HCT116 (cell line): ENCODE data around the gene VEGFA. TPM values are rescaled to one million over a fixed set of nuclear protein-coding genes. Genes with fewer than 3 reads are reported as not detected.

Experiments used
- ATAC-seq: fragments of 200-7000 bp; cut with Tn5 transposase; 2 replicates; pipeline ENCODE4 v1.9.1; 2020; ENCODE audit warnings: mild to moderate bottlenecking, moderate library complexity
- BruUV-seq: library from RNA; stranded (reverse); fragments of 400-500 nt; replicated peaks from 2 replicates; lab custom pipeline; 2021; lab: Mats Ljungman, UMichigan
- CTCF ChIA-PET: fragments of 300-600 bp; sonication (Branson Sonifier 250); formaldehyde crosslinking; loops from one replicate; lab custom pipeline; 2021; ENCODE audit warnings: antibody characterized with exemption; lab: Charles Lee
- POLR2A ChIA-PET: fragments of 300-600, 350-600 bp; sonication (Branson Sonifier 250); formaldehyde crosslinking; loops from one replicate; lab custom pipeline; 2021; ENCODE audit warnings: antibody characterized with exemption; lab: Charles Lee
- RAD21 ChIA-PET, 2 experiments: fragments of 300-600 bp; sonication (Branson Sonifier 250); formaldehyde crosslinking; loops; one replicate each; lab custom pipeline; 2023; ENCODE audit warnings: low total read pairs in 2 of 2; ENCODE audit not compliant: uncharacterized antibody in 2 of 2, unreplicated experiment in 2 of 2, low non-redundant PET in 1 of 2; lab: Charles Lee
- DNase-seq: peaks from one replicate; pipeline ENCODE4 v3.0.0-alpha.2; 2010; ENCODE audit warnings: low read depth, low spot score
- H2AFZ ChIP-seq: fragments of 200-600 bp; shearing (Covaris generic), sonication (generic); 2 replicates; pipeline ENCODE4 v1.6.1; 2017; ENCODE audit warnings: low read depth, mixed run types, mixed read lengths, antibody characterized with exemption, low read length; ENCODE audit not compliant: poor library complexity, severe bottlenecking
- H3K27ac ChIP-seq: 2 replicates; pipeline ENCODE4 v1.5.1; 2012; ENCODE audit warnings: low read depth, low read length
- H3K27me3 ChIP-seq: fragments of 200-600 bp; sonication (generic); 2 replicates; pipeline ENCODE4 v1.6.1; 2016; ENCODE audit warnings: mixed run types, low read length, mixed read lengths; ENCODE audit not compliant: insufficient read depth
- H3K36me3 ChIP-seq, 2 experiments: fragments of 200-500 bp in 1 of 2; fragments of 200-600 bp in 1 of 2; sonication (Bioruptor generic) in 1 of 2; sonication (generic) in 1 of 2; 2 replicates each; pipeline versions ENCODE4 v1.5.1 to v1.6.1; 2014 to 2016; ENCODE audit warnings: low read length in 2 of 2, inconsistent platforms in 1 of 2, mixed read lengths in 1 of 2, mixed run types in 1 of 2; ENCODE audit not compliant: insufficient read depth in 2 of 2, control insufficient read depth in 1 of 2
- H3K4me1 ChIP-seq, 2 experiments: fragments of 200-600 bp in 1 of 2; sonication (generic) in 1 of 2; 2 replicates each; pipeline versions ENCODE4 v1.5.1 to v1.6.1; 2012 to 2017; ENCODE audit warnings: low read length in 2 of 2, inconsistent platforms in 1 of 2, mild to moderate bottlenecking in 1 of 2, mixed read lengths in 1 of 2, mixed run types in 1 of 2, moderate library complexity in 1 of 2; ENCODE audit not compliant: insufficient read depth in 2 of 2, control insufficient read depth in 1 of 2
- H3K4me2 ChIP-seq: fragments of 200-600 bp; sonication (generic); 2 replicates; pipeline ENCODE4 v1.6.1; 2017; ENCODE audit warnings: mixed run types, low read length, mixed read lengths
- H3K4me3 ChIP-seq, 2 experiments: fragments of 200-600 bp in 1 of 2; sonication (generic) in 1 of 2; replicated peaks in 1 of 2; 2 replicates each; pipeline ENCODE4 v1.5.1; 2011 to 2016; ENCODE audit warnings: low read length in 2 of 2, control low read depth in 1 of 2, low read depth in 1 of 2, mild to moderate bottlenecking in 1 of 2, mixed read lengths in 1 of 2, mixed run types in 1 of 2
- H3K79me2 ChIP-seq: fragments of 200-600 bp; sonication (generic); 2 replicates; pipeline ENCODE4 v1.6.1; 2017; ENCODE audit warnings: mild to moderate bottlenecking, mixed run types, low read length, moderate library complexity, mixed read lengths; ENCODE audit not compliant: insufficient read depth
- H3K9ac ChIP-seq: fragments of 200-600 bp; sonication (generic); 2 replicates; pipeline ENCODE4 v1.6.1; 2016; ENCODE audit warnings: low read length, mixed read lengths
- H3K9me2 ChIP-seq: fragments of 200-600 bp; sonication (generic), shearing (Covaris generic); 2 replicates; pipeline ENCODE4 v1.6.1; 2017; ENCODE audit warnings: mixed run types, mild to moderate bottlenecking, moderate library complexity; ENCODE audit not compliant: insufficient read depth
- H3K9me3 ChIP-seq, 2 experiments: fragments of 200-500 bp in 1 of 2; fragments of 200-600 bp in 1 of 2; sonication (Bioruptor generic) in 1 of 2; sonication (generic) in 1 of 2; 2 replicates each; pipeline ENCODE4 v1.6.1; 2014 to 2017; ENCODE audit warnings: low read length in 2 of 2, mixed read lengths in 2 of 2, inconsistent platforms in 1 of 2, low read depth in 1 of 2, mild to moderate bottlenecking in 1 of 2, mixed run types in 1 of 2, moderate library complexity in 1 of 2; ENCODE audit not compliant: control insufficient read depth in 1 of 2, insufficient read depth in 1 of 2
- H4K20me1 ChIP-seq: fragments of 200-600 bp; sonication (generic), shearing (Covaris generic); 2 replicates; pipeline ENCODE4 v1.6.1; 2017; ENCODE audit warnings: mixed run types, mild to moderate bottlenecking, moderate library complexity; ENCODE audit not compliant: insufficient read depth
- ATF3 ChIP-seq: IDR thresholded peaks from 2 replicates; pipeline ENCODE4 v1.6.1; 2012
- CBX3 ChIP-seq: IDR thresholded peaks from 2 replicates; pipeline ENCODE4 v1.6.1; 2012; ENCODE audit warnings: low read depth
- EZH2phosphoT487 ChIP-seq: fragments of 200-600 bp; IDR thresholded peaks from 2 replicates; pipeline ENCODE4 v1.6.1; 2018; ENCODE audit warnings: antibody characterized with exemption, borderline replicate concordance
- MAX ChIP-seq: IDR thresholded peaks from 2 replicates; pipeline ENCODE4 v1.6.1; 2012
- POLR2AphosphoS5 ChIP-seq: IDR thresholded peaks from 2 replicates; pipeline ENCODE4 v1.6.1; 2011; ENCODE audit warnings: mild to moderate bottlenecking, low read depth, low read length, moderate library complexity
- SRF ChIP-seq: IDR thresholded peaks from 2 replicates; pipeline ENCODE4 v1.6.1; 2012; ENCODE audit warnings: low read depth
- TCF7L2 ChIP-seq: IDR thresholded peaks from 2 replicates; pipeline ENCODE4 v1.7.0; 2011; ENCODE audit warnings: borderline replicate concordance, inconsistent platforms; ENCODE audit not compliant: insufficient read depth, insufficient read length; ENCODE audit errors: extremely low read depth
- YY1 ChIP-seq: IDR thresholded peaks from 2 replicates; pipeline ENCODE4 v1.6.1; 2011; ENCODE audit warnings: low read length, low read depth, moderate library complexity, mild to moderate bottlenecking; ENCODE audit not compliant: insufficient replicate concordance; ENCODE audit errors: extremely low read depth
- ZBTB33 ChIP-seq: IDR thresholded peaks from 2 replicates; pipeline ENCODE4 v1.6.1; 2011; ENCODE audit warnings: mild to moderate bottlenecking, low read length, moderate library complexity; ENCODE audit not compliant: insufficient replicate concordance; ENCODE audit errors: extremely low read depth
- ZFX ChIP-seq: fragments of 450-650 bp; IDR thresholded peaks from 2 replicates; pipeline ENCODE4 v1.6.1; 2017
- intact Hi-C: fragments of 100-400 bp; cut with micrococcal nuclease; formaldehyde crosslinking; loops from 2 replicates; pipeline ENCODE4 v1.10.0; 2022
- total RNA-seq: library from RNA; stranded (reverse); gene quantifications from one replicate; pipeline ENCODE4 v1.2.1, GENCODE V29; 2021; ENCODE audit not compliant: unreplicated experiment

VEGFA gene
- total RNA-seq, 1 experiment from 2014 or later, result 112 TPM

GRCh38 chr6:43811733-43812099, 41.7 kb downstream of the VEGFA start:
- Histone ChIP-seq H2AFZ (no peak overlapping the region), H4K20me1 (no peaks in the 10 kb centered on the region), H3K27ac (no peak overlapping the region; the same call in 1 of the 2 replicates), H3K36me3 (no peaks in the 10 kb centered on the region), H3K4me1 (peaks cover 1 to 27% of the 10 kb centered on the region in 2 experiments; a peak in 3 of 4 replicates), H3K4me3 (no peak overlapping the region), H3K9ac (no peak overlapping the region), H3K9me3 (no peaks in the 10 kb centered on the region), H3K27me3 (no peaks in the 10 kb centered on the region), H3K79me2 (no peaks in the 10 kb centered on the region), H3K4me2 (no peak overlapping the region), H3K9me2 (no peaks in the 10 kb centered on the region)
- POLR2A ChIA-PET, result no interaction called here
- DNase-seq (no peak), ATAC-seq (no peak)
- RAD21 ChIA-PET, result no interaction called here
- CTCF ChIA-PET, result no interaction called here
- TF ChIP-seq POLR2AphosphoS5 (no peak), EZH2phosphoT487 (no peak), ATF3 (no peak), CBX3 (no peak), TCF7L2 (no peak), SRF (no peak), ZFX (no peak), YY1 (no peak), MAX (no peak), ZBTB33 (no peak)
- intact Hi-C loops, result no loop called here
- no TSS peak for BruUV-seq
